ENCODE results near the gene CADM1. TPM values are rescaled to one million over a fixed set of nuclear protein-coding genes. Genes with fewer than 3 reads are reported as not detected.

CADM1 gene
- polyA plus RNA-seq, 2 donors: 1.9 to 3.8 TPM

DNA sequence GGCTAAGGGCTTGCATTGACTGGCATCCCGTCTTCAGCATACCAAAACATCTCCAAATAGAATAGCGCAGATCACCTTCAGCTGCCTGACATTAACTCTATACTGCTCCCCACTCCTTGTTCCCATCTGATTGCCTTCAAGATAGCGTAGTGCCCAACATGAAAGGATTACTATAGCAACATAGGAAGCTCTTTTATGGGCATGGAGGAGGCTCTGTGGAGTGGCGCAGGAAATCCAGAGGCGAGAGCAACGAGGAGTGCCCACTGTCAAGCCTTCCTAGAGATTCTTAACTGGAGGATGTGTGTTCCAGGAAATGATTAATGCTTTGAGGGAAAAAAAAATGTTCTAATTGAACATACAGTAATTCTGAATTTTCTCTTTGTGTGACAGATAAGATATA, 213.3 kb downstream of the CADM1 start:
- H3K27me3 ChIP-seq (ENCODE audit: control insufficient read depth in 1 of 2, insufficient read depth in 2 of 2, low read length in 2 of 2): no peaks in the 10 kb centered on the region
- no peaks in the 10 kb centered on the region for H3K36me3 ChIP-seq (ENCODE audit: control insufficient read depth in 2 of 2, insufficient read depth in 2 of 2, low read length in 1 of 2)
- no peak overlapping the region for H3K4me3 ChIP-seq (ENCODE audit: low read depth in 1 of 2, low read length in 2 of 2)
- H3K9me3 ChIP-seq (ENCODE audit: control insufficient read depth in 2 of 2, insufficient read depth in 1 of 2, low read depth in 1 of 2, low read length in 1 of 2): no peaks in the 10 kb centered on the region
- H3K4me1 ChIP-seq (ENCODE audit: control insufficient read depth in 2 of 2, insufficient read depth in 2 of 2, low read length in 1 of 2): no peaks in the 10 kb centered on the region
- H3K27ac ChIP-seq (ENCODE audit: low read depth in 2 of 2, low read length in 1 of 2): no peak overlapping the region
- WGBS, 2 donors: 81 to 83% methylated on average over 6 of the region's 6 CpGs

DNA sequence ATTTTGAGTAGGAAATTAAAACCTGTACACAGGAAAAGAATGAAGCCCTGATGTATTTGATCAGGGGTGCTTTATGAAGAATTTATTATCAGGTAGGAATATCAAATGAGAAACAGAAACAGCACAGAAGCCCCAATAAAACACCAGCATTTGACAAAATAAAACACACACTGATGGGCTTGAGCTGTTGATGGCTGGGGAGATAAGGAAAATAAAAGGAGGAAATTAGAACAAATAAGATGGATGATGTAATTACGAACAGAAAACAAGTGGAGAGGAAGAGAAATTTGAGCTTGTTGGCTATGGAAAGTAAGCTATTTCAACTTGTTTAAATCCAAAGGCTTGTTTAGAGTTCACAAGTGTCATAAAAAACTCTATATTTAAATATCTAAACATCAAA, 213.7 kb downstream of the CADM1 start:
- H3K27ac ChIP-seq (ENCODE audit: low read depth in 2 of 2, low read length in 1 of 2): no peak overlapping the region
- H3K36me3 ChIP-seq (ENCODE audit: control insufficient read depth in 2 of 2, insufficient read depth in 2 of 2, low read length in 1 of 2): no peaks in the 10 kb centered on the region
- H3K4me1 ChIP-seq (ENCODE audit: control insufficient read depth in 2 of 2, insufficient read depth in 2 of 2, low read length in 1 of 2): no peaks in the 10 kb centered on the region
- H3K9me3 ChIP-seq (ENCODE audit: control insufficient read depth in 2 of 2, insufficient read depth in 1 of 2, low read depth in 1 of 2, low read length in 1 of 2): no peaks in the 10 kb centered on the region
- 64 to 65% methylated on average over 1 of the region's 1 CpG for WGBS, 2 donors
- H3K27me3 ChIP-seq (ENCODE audit: control insufficient read depth in 1 of 2, insufficient read depth in 2 of 2, low read length in 2 of 2): no peaks in the 10 kb centered on the region
- H3K4me3 ChIP-seq (ENCODE audit: low read depth in 1 of 2, low read length in 2 of 2): no peak overlapping the region

GRCh38 chr11:115287266-115287665, 216.9 kb downstream of the CADM1 start:
- Histone ChIP-seq H3K4me3 (ENCODE audit: low read depth in 1 of 2, low read length in 2 of 2) (no peak overlapping the region), H3K27ac (ENCODE audit: low read depth in 2 of 2, low read length in 1 of 2) (no peak overlapping the region), H3K9me3 (ENCODE audit: control insufficient read depth in 2 of 2, insufficient read depth in 1 of 2, low read depth in 1 of 2, low read length in 1 of 2) (no peaks in the 10 kb centered on the region), H3K36me3 (ENCODE audit: control insufficient read depth in 2 of 2, insufficient read depth in 2 of 2, low read length in 1 of 2) (no peaks in the 10 kb centered on the region), H3K4me1 (ENCODE audit: control insufficient read depth in 2 of 2, insufficient read depth in 2 of 2, low read length in 1 of 2) (no peaks in the 10 kb centered on the region), H3K27me3 (ENCODE audit: control insufficient read depth in 1 of 2, insufficient read depth in 2 of 2, low read length in 2 of 2) (no peaks in the 10 kb centered on the region)
- WGBS, 2 donors: 81 to 92% methylated on average over 6 of the region's 6 CpGs

DNA sequence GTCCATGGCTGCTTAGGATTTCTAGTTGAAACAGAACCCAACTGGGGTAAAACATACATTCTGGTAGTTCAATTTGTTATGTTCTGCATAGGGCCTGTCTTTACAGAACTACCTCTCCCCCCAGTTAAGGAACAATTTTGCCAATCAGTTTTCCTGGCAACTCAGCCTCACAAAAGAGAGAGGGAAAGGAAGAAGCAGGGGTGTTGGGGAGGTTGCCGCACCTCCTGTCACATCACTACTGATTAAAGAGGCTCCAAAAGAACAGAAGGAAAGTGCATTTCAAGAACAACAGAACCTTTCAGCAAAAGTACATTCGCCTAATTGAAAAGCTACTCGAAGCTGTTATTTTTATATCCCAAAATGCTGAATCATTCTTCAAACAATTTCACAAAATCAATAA, 217.6 kb downstream of the CADM1 start:
- WGBS, 2 donors: 62 to 73% methylated on average over 3 of the region's 3 CpGs
- Histone ChIP-seq H3K4me3 (ENCODE audit: low read depth in 1 of 2, low read length in 2 of 2) (no peak overlapping the region), H3K4me1 (ENCODE audit: control insufficient read depth in 2 of 2, insufficient read depth in 2 of 2, low read length in 1 of 2) (no peaks in the 10 kb centered on the region), H3K9me3 (ENCODE audit: control insufficient read depth in 2 of 2, insufficient read depth in 1 of 2, low read depth in 1 of 2, low read length in 1 of 2) (no peaks in the 10 kb centered on the region), H3K36me3 (ENCODE audit: control insufficient read depth in 2 of 2, insufficient read depth in 2 of 2, low read length in 1 of 2) (no peaks in the 10 kb centered on the region), H3K27ac (ENCODE audit: low read depth in 2 of 2, low read length in 1 of 2) (no peak overlapping the region), H3K27me3 (ENCODE audit: control insufficient read depth in 1 of 2, insufficient read depth in 2 of 2, low read length in 2 of 2) (no peaks in the 10 kb centered on the region)

DNA sequence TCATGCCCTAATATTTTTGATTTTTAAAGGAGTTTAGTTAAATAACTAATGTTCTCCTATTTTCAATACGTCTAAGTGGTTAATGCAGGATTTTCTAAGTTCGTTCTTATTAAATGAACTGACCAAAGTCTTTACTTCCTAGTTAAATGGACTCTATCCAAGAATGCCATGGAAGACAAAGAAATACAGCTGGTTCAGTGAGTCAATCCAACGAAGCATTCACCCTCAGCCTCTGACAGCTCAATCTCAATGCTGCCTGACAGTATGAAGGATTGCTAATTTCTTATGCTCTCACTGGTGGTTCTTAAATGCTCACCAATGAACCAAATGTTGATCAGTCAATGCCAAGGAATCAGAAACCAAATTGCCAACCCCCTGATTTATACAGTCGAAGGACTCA, 219.4 kb downstream of the CADM1 start:
- Histone ChIP-seq H3K4me3 (ENCODE audit: low read depth in 1 of 2, low read length in 2 of 2) (no peak overlapping the region), H3K27me3 (ENCODE audit: control insufficient read depth in 1 of 2, insufficient read depth in 2 of 2, low read length in 2 of 2) (no peaks in the 10 kb centered on the region), H3K36me3 (ENCODE audit: control insufficient read depth in 2 of 2, insufficient read depth in 2 of 2, low read length in 1 of 2) (no peaks in the 10 kb centered on the region), H3K4me1 (ENCODE audit: control insufficient read depth in 2 of 2, insufficient read depth in 2 of 2, low read length in 1 of 2) (peaks cover 0 to 3% of the 10 kb centered on the region in 2 donors), H3K9me3 (ENCODE audit: control insufficient read depth in 2 of 2, insufficient read depth in 1 of 2, low read depth in 1 of 2, low read length in 1 of 2) (no peaks in the 10 kb centered on the region), H3K27ac (ENCODE audit: low read depth in 2 of 2, low read length in 1 of 2) (no peak overlapping the region)
- WGBS, 2 donors: 61 to 66% methylated on average over 4 of the region's 4 CpGs

- no peaks in the 10 kb centered on the region for H3K9me3 ChIP-seq (ENCODE audit: control insufficient read depth in 2 of 2, insufficient read depth in 1 of 2, low read depth in 1 of 2, low read length in 1 of 2)
- 91 to 97% methylated on average over 4 of the region's 4 CpGs for WGBS, 2 donors
- no peak overlapping the region for H3K27ac ChIP-seq (ENCODE audit: low read depth in 2 of 2, low read length in 1 of 2)
- no peaks in the 10 kb centered on the region for H3K36me3 ChIP-seq (ENCODE audit: control insufficient read depth in 2 of 2, insufficient read depth in 2 of 2, low read length in 1 of 2)
- no peaks in the 10 kb centered on the region for H3K27me3 ChIP-seq (ENCODE audit: control insufficient read depth in 1 of 2, insufficient read depth in 2 of 2, low read length in 2 of 2)
- H3K4me1 ChIP-seq (ENCODE audit: control insufficient read depth in 2 of 2, insufficient read depth in 2 of 2, low read length in 1 of 2): peaks cover 0 to 3% of the 10 kb centered on the region in 2 donors
- H3K4me3 ChIP-seq (ENCODE audit: low read depth in 1 of 2, low read length in 2 of 2): no peak overlapping the region
Measured at GRCh38 chr11:115282923-115283322, 221.3 kb downstream of the CADM1 start.

DNA sequence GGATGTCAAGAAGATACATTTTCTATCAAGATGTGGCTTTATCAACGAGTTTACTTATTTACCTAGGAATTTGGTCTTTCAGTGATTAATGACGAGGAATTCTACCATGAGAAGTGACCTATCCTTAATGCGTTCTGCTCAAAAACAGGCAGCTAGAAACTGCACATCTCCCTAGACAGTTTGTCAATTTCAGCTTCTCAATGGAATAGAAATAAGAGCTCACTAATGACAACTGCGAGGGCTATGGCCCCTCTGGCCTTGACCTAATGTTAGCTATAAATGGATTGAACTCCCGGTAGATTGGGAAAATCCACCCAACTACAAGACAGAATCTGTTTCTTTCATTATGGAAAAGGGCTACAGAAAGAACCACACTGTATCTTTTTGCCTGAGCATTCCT, 223.4 kb downstream of the CADM1 start:
- peaks cover 0 to 3% of the 10 kb centered on the region in 2 donors for H3K4me1 ChIP-seq (ENCODE audit: control insufficient read depth in 2 of 2, insufficient read depth in 2 of 2, low read length in 1 of 2)
- no peak overlapping the region for H3K4me3 ChIP-seq (ENCODE audit: low read depth in 1 of 2, low read length in 2 of 2)
- no peaks in the 10 kb centered on the region for H3K9me3 ChIP-seq (ENCODE audit: control insufficient read depth in 2 of 2, insufficient read depth in 1 of 2, low read depth in 1 of 2, low read length in 1 of 2)
- H3K36me3 ChIP-seq (ENCODE audit: control insufficient read depth in 2 of 2, insufficient read depth in 2 of 2, low read length in 1 of 2): no peaks in the 10 kb centered on the region
- no peaks in the 10 kb centered on the region for H3K27me3 ChIP-seq (ENCODE audit: control insufficient read depth in 1 of 2, insufficient read depth in 2 of 2, low read length in 2 of 2)
- 58 to 73% methylated on average over 5 of the region's 5 CpGs for WGBS, 2 donors
- no peak overlapping the region for H3K27ac ChIP-seq (ENCODE audit: low read depth in 2 of 2, low read length in 1 of 2)

- no peaks in the 10 kb centered on the region for H3K36me3 ChIP-seq (ENCODE audit: control insufficient read depth in 2 of 2, insufficient read depth in 2 of 2, low read length in 1 of 2)
- H3K4me1 ChIP-seq (ENCODE audit: control insufficient read depth in 2 of 2, insufficient read depth in 2 of 2, low read length in 1 of 2): peaks cover 0 to 3% of the 10 kb centered on the region in 2 donors
- no peak overlapping the region for H3K27ac ChIP-seq (ENCODE audit: low read depth in 2 of 2, low read length in 1 of 2)
- no peaks in the 10 kb centered on the region for H3K27me3 ChIP-seq (ENCODE audit: control insufficient read depth in 1 of 2, insufficient read depth in 2 of 2, low read length in 2 of 2)
- 65 to 75% methylated on average over 10 of the region's 10 CpGs for WGBS, 2 donors
- no peaks in the 10 kb centered on the region for H3K9me3 ChIP-seq (ENCODE audit: control insufficient read depth in 2 of 2, insufficient read depth in 1 of 2, low read depth in 1 of 2, low read length in 1 of 2)
- no peak overlapping the region for H3K4me3 ChIP-seq (ENCODE audit: low read depth in 1 of 2, low read length in 2 of 2)
Measured at GRCh38 chr11:115279813-115280761, 224.1 kb downstream of the CADM1 start.

GRCh38 chr11:115276799-115277198, 227.4 kb downstream of the CADM1 start:
- H3K4me1 ChIP-seq (ENCODE audit: control insufficient read depth in 2 of 2, insufficient read depth in 2 of 2, low read length in 1 of 2): peaks cover 0 to 3% of the 10 kb centered on the region in 2 donors
- no peaks in the 10 kb centered on the region for H3K27me3 ChIP-seq (ENCODE audit: control insufficient read depth in 1 of 2, insufficient read depth in 2 of 2, low read length in 2 of 2)
- 93 to 94% methylated on average over 8 of the region's 8 CpGs for WGBS, 2 donors

DNA sequence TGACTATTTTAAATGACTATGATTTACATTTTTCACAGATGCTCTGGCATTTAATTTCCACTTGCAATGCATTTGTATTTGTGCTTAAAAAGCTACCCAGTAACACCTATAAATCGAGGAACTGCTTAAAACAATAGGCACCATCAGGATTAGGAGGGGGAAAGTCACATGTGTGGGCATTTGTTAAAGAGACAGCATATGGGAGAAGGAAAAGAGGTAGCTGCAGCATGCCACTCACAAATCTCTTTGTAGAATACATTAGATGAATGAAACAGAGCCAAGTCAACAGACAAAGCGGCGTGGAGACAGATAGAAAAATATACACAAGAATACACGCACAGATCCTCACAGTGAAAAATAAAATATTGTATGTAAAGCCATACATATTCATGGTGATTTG, 228.0 kb downstream of the CADM1 start:
- Histone ChIP-seq H3K27ac (ENCODE audit: low read depth in 2 of 2, low read length in 1 of 2) (no peak overlapping the region), H3K9me3 (ENCODE audit: control insufficient read depth in 2 of 2, insufficient read depth in 1 of 2, low read depth in 1 of 2, low read length in 1 of 2) (no peaks in the 10 kb centered on the region), H3K36me3 (ENCODE audit: control insufficient read depth in 2 of 2, insufficient read depth in 2 of 2, low read length in 1 of 2) (no peaks in the 10 kb centered on the region), H3K4me1 (ENCODE audit: control insufficient read depth in 2 of 2, insufficient read depth in 2 of 2, low read length in 1 of 2) (peaks cover 0 to 3% of the 10 kb centered on the region in 2 donors), H3K27me3 (ENCODE audit: control insufficient read depth in 1 of 2, insufficient read depth in 2 of 2, low read length in 2 of 2) (no peaks in the 10 kb centered on the region), H3K4me3 (ENCODE audit: low read depth in 1 of 2, low read length in 2 of 2) (no peak overlapping the region)
- 75 to 78% methylated on average over 4 of the region's 4 CpGs for WGBS, 2 donors

More at GRCh38 chr11:115276799-115277198, 227.4 kb downstream of the CADM1 start:
- H3K4me3 ChIP-seq (ENCODE audit: low read depth in 1 of 2, low read length in 2 of 2): no peak overlapping the region
- H3K27ac ChIP-seq (ENCODE audit: low read depth in 2 of 2, low read length in 1 of 2): no peak overlapping the region
- no peaks in the 10 kb centered on the region for H3K36me3 ChIP-seq (ENCODE audit: control insufficient read depth in 2 of 2, insufficient read depth in 2 of 2, low read length in 1 of 2)
- H3K9me3 ChIP-seq (ENCODE audit: control insufficient read depth in 2 of 2, insufficient read depth in 1 of 2, low read depth in 1 of 2, low read length in 1 of 2): no peaks in the 10 kb centered on the region
